Measurements from ENCODE around the gene UCK2.

UCK2 gene

DNA sequence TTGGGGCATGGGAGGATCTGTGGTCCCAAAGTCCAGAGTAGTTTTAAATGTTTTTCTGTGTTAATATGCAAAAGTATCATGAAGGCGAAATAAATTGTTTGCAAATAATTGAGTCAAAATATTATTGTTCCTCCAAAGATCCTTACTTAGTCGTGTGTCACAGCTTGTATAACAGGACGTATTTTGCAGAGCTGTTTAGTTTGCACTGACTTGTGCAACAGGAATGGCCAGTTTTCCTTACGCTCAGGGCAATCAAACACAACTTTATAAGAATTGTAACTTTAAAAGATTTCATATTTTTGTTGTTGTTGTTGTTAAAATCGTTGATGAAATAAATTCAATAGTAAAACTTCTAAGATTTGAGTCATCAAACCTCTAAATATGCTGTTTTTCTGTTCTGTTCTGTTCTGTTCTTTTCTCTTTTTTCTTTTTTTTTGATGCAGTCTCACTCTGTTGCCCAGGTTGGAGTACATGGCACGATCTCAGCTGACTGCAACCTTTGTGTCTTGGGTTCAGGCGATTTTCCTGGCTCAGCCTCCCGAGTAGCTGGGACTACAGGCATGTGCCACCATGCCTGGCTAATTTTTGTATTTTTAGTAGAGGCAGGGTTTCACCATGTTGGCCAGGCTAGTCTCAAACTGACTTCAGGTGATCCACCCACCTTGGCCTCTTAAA lies 60.6 kb downstream of the UCK2 start:
- H3K9ac ChIP-seq (ENCODE audit: low read length): no peak overlapping the region
- H3K27me3 ChIP-seq (ENCODE audit: control insufficient read depth, insufficient read depth, low read length): no peaks in the 10 kb centered on the region
- H3K4me3 ChIP-seq (ENCODE audit: low read length): no peak overlapping the region
- no peaks in the 10 kb centered on the region for H3K36me3 ChIP-seq (ENCODE audit: control insufficient read depth, insufficient read depth, low read length)
- peaks cover 54% of the 10 kb centered on the region for H3K4me1 ChIP-seq (ENCODE audit: control insufficient read depth, insufficient read depth, low read length)
- H3K9me3 ChIP-seq (ENCODE audit: control insufficient read depth, low read length): no peaks in the 10 kb centered on the region

DNA sequence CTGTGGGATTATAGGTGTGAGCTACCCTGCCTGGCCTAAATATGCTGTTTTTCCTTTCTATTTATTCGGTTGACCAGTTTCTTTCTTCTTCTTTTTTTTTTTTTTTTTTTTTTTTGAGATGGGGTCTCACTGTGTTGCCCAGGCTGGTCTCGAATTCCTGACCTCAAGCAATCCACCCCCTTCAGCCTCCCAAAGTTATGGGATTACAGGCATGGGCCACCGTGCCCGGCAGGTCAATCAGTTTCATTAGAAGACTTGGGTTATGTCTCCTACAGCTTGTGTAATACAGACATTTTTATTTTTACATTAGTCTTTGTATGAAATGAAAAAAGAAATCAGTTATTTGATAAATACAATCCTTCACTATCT lies 61.1 kb downstream of the UCK2 start:
- H3K9me3 ChIP-seq (ENCODE audit: control insufficient read depth, low read length): no peaks in the 10 kb centered on the region
- no peak overlapping the region for H3K4me3 ChIP-seq (ENCODE audit: low read length)
- H3K27me3 ChIP-seq (ENCODE audit: control insufficient read depth, insufficient read depth, low read length): no peaks in the 10 kb centered on the region
- H3K4me1 ChIP-seq (ENCODE audit: control insufficient read depth, insufficient read depth, low read length): peaks cover 49% of the 10 kb centered on the region
- H3K9ac ChIP-seq (ENCODE audit: low read length): no peak overlapping the region
- H3K36me3 ChIP-seq (ENCODE audit: control insufficient read depth, insufficient read depth, low read length): no peaks in the 10 kb centered on the region

DNA sequence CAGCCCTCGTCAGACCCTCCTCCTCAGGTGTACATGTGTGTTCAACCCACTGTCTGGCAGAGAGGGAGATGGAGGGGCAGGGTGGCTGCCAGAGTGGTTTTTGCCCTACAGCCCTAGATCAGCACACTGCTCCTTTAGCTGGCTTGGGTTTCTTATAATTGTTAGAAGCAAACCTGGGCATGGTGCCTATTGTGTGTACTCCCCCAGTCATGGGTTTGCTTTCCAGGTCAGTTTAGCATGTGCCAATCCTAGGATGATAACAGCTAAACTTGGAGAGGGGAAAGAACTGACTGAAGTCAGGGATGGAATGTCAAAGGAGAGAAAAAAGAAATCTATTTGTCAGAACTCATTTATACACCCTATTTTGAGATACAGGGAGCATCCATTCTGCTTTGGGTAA lies 63.3 kb downstream of the UCK2 start:
- Histone ChIP-seq H3K9me3 (ENCODE audit: control insufficient read depth, low read length) (no peaks in the 10 kb centered on the region), H3K4me1 (ENCODE audit: control insufficient read depth, insufficient read depth, low read length) (peaks cover 36% of the 10 kb centered on the region), H3K27me3 (ENCODE audit: control insufficient read depth, insufficient read depth, low read length) (no peaks in the 10 kb centered on the region), H3K9ac (ENCODE audit: low read length) (no peak overlapping the region), H3K4me3 (ENCODE audit: low read length) (no peak overlapping the region), H3K36me3 (ENCODE audit: control insufficient read depth, insufficient read depth, low read length) (no peaks in the 10 kb centered on the region)

DNA sequence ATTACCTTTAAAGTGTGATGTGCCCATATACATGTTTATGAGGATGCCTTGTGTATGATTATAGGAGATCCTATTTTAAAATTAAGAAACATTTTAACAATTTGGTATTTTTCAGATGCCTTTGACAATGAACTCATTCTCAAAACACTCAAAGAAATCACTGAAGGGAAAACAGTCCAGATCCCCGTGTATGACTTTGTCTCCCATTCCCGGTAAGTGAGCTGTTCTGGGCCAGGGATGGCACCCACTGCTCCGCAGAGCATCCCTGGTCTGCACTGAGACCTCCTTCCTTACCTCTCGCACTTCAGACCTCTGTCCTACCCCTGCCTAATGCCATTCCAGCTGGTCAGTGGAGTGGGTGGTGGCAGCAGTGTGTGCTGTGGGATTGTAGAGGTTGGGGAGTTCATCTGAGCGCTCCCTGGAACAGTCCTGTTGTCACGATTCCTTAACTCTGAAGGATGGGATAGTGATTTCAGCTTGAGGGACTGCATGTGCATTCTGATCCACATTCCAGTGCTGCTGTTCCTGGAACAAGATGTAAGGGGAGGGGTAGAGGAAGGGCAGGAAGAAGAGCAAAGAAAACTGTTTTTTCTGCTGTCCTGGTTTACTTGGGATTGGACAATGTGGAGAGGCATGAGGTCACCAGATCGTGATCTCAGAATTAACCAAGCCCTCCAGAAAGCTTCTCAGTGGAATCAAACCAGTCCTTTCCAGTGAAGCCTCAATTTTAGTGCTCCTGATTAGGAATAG lies 63.9 kb downstream of the UCK2 start:
- no peaks in the 10 kb centered on the region for H3K36me3 ChIP-seq (ENCODE audit: control insufficient read depth, insufficient read depth, low read length)
- H3K4me3 ChIP-seq (ENCODE audit: low read length): no peak overlapping the region
- peaks cover 30% of the 10 kb centered on the region for H3K4me1 ChIP-seq (ENCODE audit: control insufficient read depth, insufficient read depth, low read length)
- H3K27me3 ChIP-seq (ENCODE audit: control insufficient read depth, insufficient read depth, low read length): no peaks in the 10 kb centered on the region
- no peak overlapping the region for H3K9ac ChIP-seq (ENCODE audit: low read length)
- H3K9me3 ChIP-seq (ENCODE audit: control insufficient read depth, low read length): no peaks in the 10 kb centered on the region

DNA sequence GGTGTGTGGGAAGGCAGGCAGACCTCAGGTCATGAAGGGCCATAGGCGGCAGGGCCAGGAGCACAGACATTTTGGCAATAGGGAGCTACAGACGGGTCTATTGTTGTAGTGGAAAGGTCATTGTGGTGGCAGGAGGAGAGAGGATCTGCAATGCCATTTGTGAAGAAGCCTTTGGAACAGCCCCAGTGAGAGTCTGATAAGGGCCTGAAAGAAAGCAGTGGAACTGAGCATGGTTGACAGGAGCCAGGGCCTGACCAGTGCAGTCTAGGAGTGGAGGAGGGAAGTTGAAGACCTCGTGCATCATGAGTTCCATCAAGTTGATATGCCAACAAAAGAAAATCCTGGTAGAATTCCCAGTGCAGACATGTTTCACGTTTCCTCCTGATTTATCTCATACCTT lies 65.5 kb downstream of the UCK2 start:
- H3K36me3 ChIP-seq (ENCODE audit: control insufficient read depth, insufficient read depth, low read length): no peaks in the 10 kb centered on the region
- H3K9ac ChIP-seq (ENCODE audit: low read length): no peak overlapping the region
- no peak overlapping the region for H3K4me3 ChIP-seq (ENCODE audit: low read length)
- no peaks in the 10 kb centered on the region for H3K9me3 ChIP-seq (ENCODE audit: control insufficient read depth, low read length)
- peaks cover 16% of the 10 kb centered on the region for H3K4me1 ChIP-seq (ENCODE audit: control insufficient read depth, insufficient read depth, low read length)
- H3K27me3 ChIP-seq (ENCODE audit: control insufficient read depth, insufficient read depth, low read length): no peaks in the 10 kb centered on the region

DNA sequence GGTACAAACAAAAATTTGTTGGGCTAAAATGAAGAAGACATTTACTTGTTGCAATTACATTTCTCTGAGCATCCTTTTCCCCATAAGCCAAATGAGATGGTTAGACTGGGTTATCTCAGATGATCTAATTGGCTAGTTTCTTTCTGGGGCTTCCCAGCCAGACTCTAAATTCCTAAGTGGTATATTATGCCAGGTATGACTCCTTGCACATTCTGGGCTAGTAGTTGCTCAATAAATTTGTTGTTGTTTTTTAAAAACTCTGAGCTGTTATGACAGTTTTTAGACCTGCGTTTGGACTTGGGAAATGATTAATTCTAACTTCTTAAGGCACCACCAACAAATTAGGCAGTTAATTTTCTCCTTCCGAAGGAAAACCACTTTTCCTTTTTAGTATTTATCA lies 66.1 kb downstream of the UCK2 start:
- H3K36me3 ChIP-seq (ENCODE audit: control insufficient read depth, insufficient read depth, low read length): no peaks in the 10 kb centered on the region
- H3K4me1 ChIP-seq (ENCODE audit: control insufficient read depth, insufficient read depth, low read length): peaks cover 10% of the 10 kb centered on the region
- H3K4me3 ChIP-seq (ENCODE audit: low read length): no peak overlapping the region
- no peaks in the 10 kb centered on the region for H3K9me3 ChIP-seq (ENCODE audit: control insufficient read depth, low read length)
- no peak overlapping the region for H3K9ac ChIP-seq (ENCODE audit: low read length)
- H3K27me3 ChIP-seq (ENCODE audit: control insufficient read depth, insufficient read depth, low read length): no peaks in the 10 kb centered on the region

DNA sequence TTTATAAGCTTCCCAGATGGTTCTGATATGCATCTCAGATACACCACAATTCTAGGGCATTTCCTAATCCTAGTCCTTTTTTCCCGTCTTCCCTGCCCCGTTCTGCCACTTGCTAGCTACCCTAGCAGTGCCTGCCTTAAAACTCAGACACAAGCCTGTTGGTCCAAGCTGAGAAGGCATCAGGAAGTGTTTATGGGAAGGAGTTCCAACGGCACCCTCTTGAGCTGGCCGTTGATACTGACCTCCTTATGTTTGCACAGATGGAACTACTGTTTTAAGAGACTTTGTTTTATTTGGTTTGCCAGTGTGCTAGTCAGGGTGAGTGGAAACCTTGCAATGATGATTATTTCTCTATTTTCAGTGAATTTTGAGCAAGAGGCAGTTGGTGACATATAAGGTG lies 67.2 kb downstream of the UCK2 start:
- Histone ChIP-seq H3K9me3 (ENCODE audit: control insufficient read depth, low read length) (no peaks in the 10 kb centered on the region), H3K4me1 (ENCODE audit: control insufficient read depth, insufficient read depth, low read length) (peaks cover 20% of the 10 kb centered on the region), H3K36me3 (ENCODE audit: control insufficient read depth, insufficient read depth, low read length) (no peaks in the 10 kb centered on the region), H3K4me3 (ENCODE audit: low read length) (no peak overlapping the region), H3K9ac (ENCODE audit: low read length) (no peak overlapping the region), H3K27me3 (ENCODE audit: control insufficient read depth, insufficient read depth, low read length) (no peaks in the 10 kb centered on the region)

DNA sequence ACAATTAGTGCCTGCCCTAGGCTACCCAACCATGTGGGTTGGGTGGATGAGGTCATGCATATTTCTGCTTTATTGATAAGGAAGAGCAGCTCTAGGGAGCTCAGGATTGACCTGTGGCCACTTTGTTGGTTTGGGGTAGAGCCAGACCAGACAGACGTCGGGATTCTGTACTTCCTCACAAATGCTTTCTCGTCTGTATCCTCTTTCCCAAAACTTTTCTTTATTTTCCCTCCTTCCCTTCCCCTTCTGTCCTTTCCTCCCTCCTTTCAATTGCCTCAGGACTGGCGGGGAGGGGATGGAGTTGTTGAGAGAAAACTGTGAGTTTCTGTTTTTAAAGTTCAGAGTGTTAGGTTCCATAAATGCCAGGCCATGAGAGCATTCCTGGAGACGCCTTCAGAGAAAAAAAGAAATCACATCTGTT lies 68.0 kb downstream of the UCK2 start:
- H3K4me1 ChIP-seq (ENCODE audit: control insufficient read depth, insufficient read depth, low read length): peaks cover 29% of the 10 kb centered on the region

DNA sequence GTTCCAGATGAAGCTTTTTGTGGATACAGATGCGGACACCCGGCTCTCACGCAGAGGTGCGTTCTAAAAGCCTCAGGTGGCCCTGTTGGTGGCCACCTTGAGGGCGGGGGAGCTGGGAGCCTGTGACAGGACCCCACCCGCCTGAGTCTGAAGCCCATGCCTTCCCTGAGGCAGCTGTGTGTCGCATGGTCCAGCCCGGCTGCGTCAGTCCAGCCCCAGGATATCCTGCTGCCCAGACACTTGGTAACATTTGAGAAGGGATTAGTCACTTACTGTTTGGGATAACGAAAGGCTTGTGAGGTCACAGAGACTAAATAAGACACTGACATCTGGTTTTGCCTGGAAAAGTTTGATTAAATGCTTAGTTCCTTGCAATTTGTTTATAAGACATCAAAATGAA lies 68.9 kb downstream of the UCK2 start:
- Histone ChIP-seq H3K4me3 (ENCODE audit: low read length) (no peak overlapping the region), H3K4me1 (ENCODE audit: control insufficient read depth, insufficient read depth, low read length) (peaks cover 37% of the 10 kb centered on the region), H3K9me3 (ENCODE audit: control insufficient read depth, low read length) (no peaks in the 10 kb centered on the region), H3K9ac (ENCODE audit: low read length) (no peak overlapping the region), H3K27me3 (ENCODE audit: control insufficient read depth, insufficient read depth, low read length) (no peaks in the 10 kb centered on the region), H3K36me3 (ENCODE audit: control insufficient read depth, insufficient read depth, low read length) (no peaks in the 10 kb centered on the region)

More for the DNA sequence above, 68.0 kb downstream of the UCK2 start:
- no peaks in the 10 kb centered on the region for H3K36me3 ChIP-seq (ENCODE audit: control insufficient read depth, insufficient read depth, low read length)
- H3K9me3 ChIP-seq (ENCODE audit: control insufficient read depth, low read length): no peaks in the 10 kb centered on the region
- H3K9ac ChIP-seq (ENCODE audit: low read length): no peak overlapping the region
- no peak overlapping the region for H3K4me3 ChIP-seq (ENCODE audit: low read length)
- no peaks in the 10 kb centered on the region for H3K27me3 ChIP-seq (ENCODE audit: control insufficient read depth, insufficient read depth, low read length)

DNA sequence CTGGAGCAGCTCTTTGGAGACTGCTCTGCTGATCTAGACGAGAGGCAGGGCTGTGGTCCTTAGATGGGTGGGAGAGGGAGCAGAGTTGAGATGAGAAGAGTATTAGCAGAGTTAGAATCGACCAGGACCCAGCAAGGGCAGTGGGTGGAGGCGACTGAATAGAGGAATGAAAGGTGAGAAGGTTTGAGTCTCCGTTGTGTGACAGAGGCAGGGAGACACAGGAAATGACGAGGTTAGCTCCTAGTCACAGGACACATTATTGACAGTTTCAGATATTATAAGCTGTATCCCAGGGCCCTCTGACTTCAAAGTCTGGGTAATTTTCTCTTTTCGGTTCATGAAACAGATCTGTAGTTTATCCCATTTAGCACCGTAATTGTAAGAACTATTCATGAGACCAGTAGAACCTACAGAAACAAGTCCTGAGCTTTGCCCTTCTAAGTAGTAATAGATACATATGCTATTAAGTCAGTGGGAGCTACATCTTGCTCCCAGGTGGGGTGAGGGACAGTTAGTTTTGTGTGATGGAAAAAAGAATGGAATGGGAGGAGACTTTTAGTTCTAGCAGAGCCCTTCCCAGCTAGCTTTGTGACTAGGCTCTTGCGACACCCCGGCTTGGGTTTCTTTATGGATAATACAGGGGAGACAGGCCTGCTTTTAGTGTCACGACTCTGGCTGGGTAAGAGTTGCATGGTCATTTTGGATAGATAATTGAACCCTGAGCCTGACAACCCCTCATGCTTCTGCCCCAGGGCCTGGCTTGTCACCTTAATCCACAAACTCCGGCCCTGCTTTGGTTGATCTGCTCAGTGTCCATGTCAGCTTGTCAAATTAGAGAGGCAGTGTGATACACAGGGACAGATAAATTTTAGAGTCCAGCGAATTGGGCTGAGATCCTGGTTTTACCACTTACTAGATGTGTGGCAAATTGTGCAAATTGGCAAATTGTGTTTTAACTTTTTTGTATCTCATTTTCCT lies 70.2 kb downstream of the UCK2 start:
- Histone ChIP-seq H3K4me3 (ENCODE audit: low read length) (no peak overlapping the region), H3K4me1 (ENCODE audit: control insufficient read depth, insufficient read depth, low read length) (peaks cover 41% of the 10 kb centered on the region), H3K9me3 (ENCODE audit: control insufficient read depth, low read length) (no peaks in the 10 kb centered on the region), H3K27me3 (ENCODE audit: control insufficient read depth, insufficient read depth, low read length) (no peaks in the 10 kb centered on the region), H3K36me3 (ENCODE audit: control insufficient read depth, insufficient read depth, low read length) (no peaks in the 10 kb centered on the region), H3K9ac (ENCODE audit: low read length) (no peak overlapping the region)

DNA sequence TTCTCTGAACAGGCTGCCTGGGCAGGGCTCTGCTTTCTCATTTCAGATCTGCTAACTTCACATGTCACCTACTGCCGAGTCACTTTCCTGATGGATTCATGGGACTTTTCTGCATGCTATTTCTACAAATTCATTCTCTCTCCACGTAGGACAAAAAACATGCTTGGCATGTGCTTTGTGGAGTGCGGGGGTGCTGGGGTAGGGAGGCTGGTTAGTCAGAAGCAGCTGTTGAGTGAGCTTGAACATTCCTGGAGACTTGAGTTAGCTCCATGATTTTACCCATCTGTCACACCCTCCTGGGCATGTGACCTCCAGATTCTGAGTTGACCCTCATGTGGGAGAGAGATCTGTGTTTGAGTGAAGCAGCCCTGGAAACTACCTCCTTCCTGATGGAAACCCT lies 71.4 kb downstream of the UCK2 start:
- Histone ChIP-seq H3K4me3 (ENCODE audit: low read length) (no peak overlapping the region), H3K36me3 (ENCODE audit: control insufficient read depth, insufficient read depth, low read length) (no peaks in the 10 kb centered on the region), H3K9me3 (ENCODE audit: control insufficient read depth, low read length) (no peaks in the 10 kb centered on the region), H3K9ac (ENCODE audit: low read length) (no peak overlapping the region), H3K27me3 (ENCODE audit: control insufficient read depth, insufficient read depth, low read length) (no peaks in the 10 kb centered on the region), H3K4me1 (ENCODE audit: control insufficient read depth, insufficient read depth, low read length) (peaks cover 48% of the 10 kb centered on the region)

DNA sequence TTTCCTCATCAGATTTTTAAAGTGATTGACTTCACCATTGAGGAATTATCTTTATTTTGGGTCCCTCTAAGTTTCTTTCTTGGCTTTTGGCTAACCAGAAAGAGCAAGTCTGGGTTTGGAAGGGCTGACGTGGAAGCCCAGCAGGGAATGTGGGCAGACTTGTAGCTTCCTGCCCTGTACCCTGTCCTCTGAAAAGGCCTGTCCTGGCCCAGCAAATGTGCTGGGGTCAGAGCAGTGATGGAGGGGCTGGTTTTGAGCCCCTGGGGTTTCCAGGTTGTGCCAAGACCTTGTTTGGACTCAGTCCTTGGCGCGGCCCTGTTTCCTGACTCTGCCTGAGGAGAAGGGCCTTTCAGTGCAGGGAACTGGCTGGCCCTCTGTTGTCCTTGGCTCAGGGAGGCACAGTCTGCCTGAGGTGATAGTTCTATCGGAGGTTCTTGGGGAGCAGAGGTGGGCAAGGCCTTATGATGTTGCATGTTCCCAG lies 72.1 kb downstream of the UCK2 start:
- H3K27me3 ChIP-seq (ENCODE audit: control insufficient read depth, insufficient read depth, low read length): no peaks in the 10 kb centered on the region
- no peak overlapping the region for H3K4me3 ChIP-seq (ENCODE audit: low read length)
- peaks cover 50% of the 10 kb centered on the region for H3K4me1 ChIP-seq (ENCODE audit: control insufficient read depth, insufficient read depth, low read length)
- H3K9me3 ChIP-seq (ENCODE audit: control insufficient read depth, low read length): no peaks in the 10 kb centered on the region
- H3K9ac ChIP-seq (ENCODE audit: low read length): no peak overlapping the region
- H3K36me3 ChIP-seq (ENCODE audit: control insufficient read depth, insufficient read depth, low read length): no peaks in the 10 kb centered on the region

Data from mucosa of stomach (tissue), 1 donor.